ENCODE measurements around the gene HIF1A.

The HIF1A gene

DNA sequence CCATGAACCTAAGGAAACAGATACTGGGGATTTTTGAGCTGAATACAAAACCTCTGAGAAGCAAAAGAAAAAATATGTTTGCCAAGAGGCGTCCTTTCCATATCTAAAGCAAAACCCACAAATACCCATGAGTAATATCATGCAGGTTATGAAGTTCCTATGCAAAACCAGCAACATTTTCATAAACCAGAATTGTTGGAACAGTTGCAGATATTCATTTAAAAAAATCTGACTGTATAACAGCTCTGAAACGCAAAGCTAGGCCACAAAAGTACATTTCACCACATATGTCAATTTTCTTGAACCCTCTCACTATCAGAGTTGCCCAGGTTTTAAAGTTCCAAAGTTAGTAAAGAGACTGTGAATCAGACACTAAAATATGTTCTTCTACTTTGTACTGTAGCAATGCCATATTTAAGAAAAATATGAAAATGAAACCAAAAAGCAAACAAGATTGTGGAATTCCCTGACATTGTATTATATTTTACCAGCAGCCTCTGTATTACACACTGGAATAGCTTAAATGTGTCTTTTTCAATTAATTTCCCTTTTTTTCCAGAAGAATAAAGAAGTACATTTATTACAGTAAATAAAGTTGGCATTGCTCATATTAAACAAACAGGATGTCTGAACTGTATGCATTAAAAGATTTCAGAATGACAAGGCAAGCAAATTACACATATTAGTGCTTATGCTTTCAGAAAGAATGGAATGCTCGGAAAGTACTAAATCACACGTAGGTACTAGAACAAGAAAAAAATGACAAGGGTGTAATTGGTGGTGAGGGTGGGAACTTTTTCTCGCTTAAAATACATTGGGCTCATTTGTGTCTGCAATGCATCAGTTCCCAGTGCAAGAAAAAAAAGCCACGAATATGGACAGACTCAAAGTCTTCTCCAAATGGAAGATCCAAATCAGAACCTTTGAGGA is 33.6 kb upstream of the HIF1A start:
- FAIRE-seq (no peak), DNase-seq (ENCODE audit: insufficient read length, low spot score) (no peak)

GRCh38 chr14:61662437-61663311 is 32.6 kb upstream of the HIF1A start:
- no peak for TF ChIP-seq CTCF (IDR thresholded peaks at IDR 0.05; ENCODE audit: insufficient read depth, missing control alignments)
- no peak for DNase-seq (ENCODE audit: insufficient read length, low spot score)
- no peak for FAIRE-seq

More for the DNA sequence above, 33.6 kb upstream of the HIF1A start:
- no peak for TF ChIP-seq CTCF (IDR thresholded peaks at IDR 0.05; ENCODE audit: insufficient read depth, missing control alignments)

- DNase-seq (ENCODE audit: insufficient read length, low spot score) (no peak), FAIRE-seq (no peak)
Measured at GRCh38 chr14:61663312-61663979, 31.9 kb upstream of the HIF1A start.

DNA sequence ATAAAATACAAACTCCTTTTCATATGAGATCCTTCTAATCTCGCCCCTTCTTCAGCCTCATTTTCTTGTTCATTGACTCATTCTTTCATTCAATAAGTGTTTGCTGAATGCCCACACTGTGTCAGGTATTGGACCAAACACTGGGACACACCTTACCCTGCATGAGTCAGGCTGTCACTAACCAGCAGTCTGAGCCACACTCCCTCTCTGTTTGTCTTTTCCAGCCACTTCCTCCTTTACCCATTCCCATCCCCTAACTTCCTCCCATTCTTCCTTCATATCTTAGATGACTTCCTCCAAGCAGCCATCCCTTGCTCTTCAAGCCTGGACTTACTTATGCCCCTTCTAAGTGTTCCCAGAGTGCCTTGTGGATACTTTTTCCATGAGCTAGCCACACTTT is 27.0 kb upstream of the HIF1A start:
- FAIRE-seq, result no peak
- DNase-seq (ENCODE audit: insufficient read length, low spot score), result no peak
- TF ChIP-seq CTCF (IDR thresholded peaks at IDR 0.05; ENCODE audit: insufficient read depth, missing control alignments), result no peak

More at GRCh38 chr14:61663312-61663979, 31.9 kb upstream of the HIF1A start:
- no peak for TF ChIP-seq CTCF (IDR thresholded peaks at IDR 0.05; ENCODE audit: insufficient read depth, missing control alignments)

GRCh38 chr14:61670576-61670975 is 24.7 kb upstream of the HIF1A start:
- TF ChIP-seq CTCF (IDR thresholded peaks at IDR 0.05; ENCODE audit: insufficient read depth, missing control alignments), result no peak
- FAIRE-seq (no peak), DNase-seq (ENCODE audit: insufficient read length, low spot score) (no peak)

DNA sequence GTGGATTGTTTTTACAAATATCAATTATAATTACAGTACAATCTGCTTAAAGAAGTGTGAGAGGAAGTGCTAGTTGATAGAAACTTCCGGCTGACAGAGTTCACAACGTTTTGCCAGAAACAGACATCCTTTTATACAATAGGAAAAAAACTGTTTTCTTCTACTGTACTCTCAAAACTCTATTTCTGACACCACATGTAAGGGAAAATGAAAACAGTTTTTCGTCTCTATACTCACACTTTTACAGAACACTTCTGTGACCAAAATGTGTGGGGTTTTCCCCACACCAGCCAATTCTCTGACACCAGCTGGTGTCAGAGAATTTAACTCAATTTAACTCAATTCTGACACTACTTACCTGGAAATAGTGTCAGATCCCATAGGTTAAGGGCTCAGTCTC is 24.2 kb upstream of the HIF1A start:
- no peak for TF ChIP-seq CTCF (IDR thresholded peaks at IDR 0.05; ENCODE audit: insufficient read depth, missing control alignments)
- FAIRE-seq (no peak), DNase-seq (ENCODE audit: insufficient read length, low spot score) (no peak)

All from D721Med (cell line).